ENCODE measurements around the gene ENDOG. TPM values are rescaled to one million over a fixed set of nuclear protein-coding genes. Genes with fewer than 3 reads are reported as not detected.
"Not testable (repeated sequence)": the region's sequence is repeated elsewhere in the genome, so short reads cannot be mapped to it uniquely, and the experiment has no call there.

ENDOG gene
- total RNA-seq, 2 donors from 2014 or later, result 12.7 to 15.0 TPM

DNA sequence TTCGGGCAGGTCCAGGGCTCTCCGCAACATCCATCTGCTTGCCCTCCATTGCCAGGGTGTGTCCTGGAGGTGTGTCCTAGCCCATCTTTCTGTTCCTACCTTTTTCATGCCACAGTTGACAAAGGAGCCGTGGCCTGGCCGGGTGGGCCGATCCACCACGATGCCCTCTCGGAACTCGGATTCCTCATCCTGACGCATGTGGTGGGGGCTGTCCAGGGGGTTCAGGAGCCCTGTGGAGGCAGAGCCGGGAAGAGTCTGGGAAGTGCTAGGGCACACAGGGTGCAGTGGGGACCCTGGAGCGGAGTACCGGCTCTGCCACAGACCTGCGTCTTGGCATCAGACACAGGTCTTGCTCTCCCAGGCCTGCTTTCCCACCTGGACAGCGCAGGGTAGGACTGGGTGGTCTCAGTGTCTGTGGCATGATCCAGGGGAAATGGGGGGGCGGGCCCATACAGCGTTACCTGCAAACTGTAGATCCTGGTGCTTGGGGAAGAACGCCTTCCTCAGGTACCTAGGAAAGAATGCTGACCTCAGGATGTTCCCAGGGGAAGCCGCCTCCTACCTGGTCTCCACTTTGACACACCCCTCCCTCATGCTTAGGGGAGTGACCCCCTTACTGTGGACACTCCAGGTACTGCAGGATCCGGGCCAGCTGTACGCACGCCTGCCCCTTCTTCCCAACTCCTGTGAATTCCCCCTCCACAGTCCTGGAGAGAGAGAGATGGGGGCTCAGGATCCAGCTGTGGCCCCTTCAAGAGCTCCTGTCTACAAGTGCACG lies 7.8 kb downstream of the ENDOG start:
- peaks cover 0 to 16% of the 10 kb centered on the region in 2 donors for H3K36me3 Mint-ChIP-seq (ENCODE audit: insufficient read depth in 2 of 2)
- ATAC-seq (replicated peaks in 1 of 2), result no peak
- H3K4me3 Mint-ChIP-seq, result no peak overlapping the region

DNA sequence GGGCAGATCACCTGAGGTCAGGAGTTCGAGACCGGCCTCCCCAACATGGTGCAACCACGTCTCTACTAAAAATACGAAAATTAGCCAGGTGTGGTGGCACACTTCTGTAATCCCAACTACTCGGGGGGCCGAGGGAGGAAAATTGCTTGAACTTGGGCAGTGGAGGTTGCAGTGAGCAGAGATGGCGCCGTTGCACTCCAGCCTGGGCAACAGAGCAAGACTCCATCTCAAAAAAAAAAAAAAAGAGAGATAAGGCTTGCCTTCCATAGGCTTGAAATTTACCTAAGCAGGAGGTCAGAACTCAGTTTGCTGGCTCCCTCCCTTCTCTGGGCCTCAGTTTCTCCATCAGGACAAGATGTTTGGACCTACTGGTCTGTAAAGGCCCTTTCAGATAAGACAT lies 10.0 kb downstream of the ENDOG start:
- Mint-ChIP-seq H3K4me3 (peak overlapping the region; percentile 92 to 93), H3K4me1 (ENCODE audit: low read depth) (peaks cover 22% of the 10 kb centered on the region), H3K9me3 (no peaks in the 10 kb centered on the region), H3K27me3 (ENCODE audit: low read depth) (no peaks in the 10 kb centered on the region), H3K36me3 (ENCODE audit: insufficient read depth in 2 of 2) (peaks cover 0 to 14% of the 10 kb centered on the region in 2 donors), H3K27ac (peak overlapping the region; percentile 84)
- no peak for ATAC-seq (replicated peaks in 1 of 2)
- no peak for DNase-seq

More for the DNA sequence above, 7.8 kb downstream of the ENDOG start:
- no peaks in the 10 kb centered on the region for H3K27me3 Mint-ChIP-seq (ENCODE audit: low read depth)
- peaks cover 33% of the 10 kb centered on the region for H3K4me1 Mint-ChIP-seq (ENCODE audit: low read depth)
- DNase-seq, result no peak
- no peaks in the 10 kb centered on the region for H3K9me3 Mint-ChIP-seq
- no peak overlapping the region for H3K27ac Mint-ChIP-seq

DNA sequence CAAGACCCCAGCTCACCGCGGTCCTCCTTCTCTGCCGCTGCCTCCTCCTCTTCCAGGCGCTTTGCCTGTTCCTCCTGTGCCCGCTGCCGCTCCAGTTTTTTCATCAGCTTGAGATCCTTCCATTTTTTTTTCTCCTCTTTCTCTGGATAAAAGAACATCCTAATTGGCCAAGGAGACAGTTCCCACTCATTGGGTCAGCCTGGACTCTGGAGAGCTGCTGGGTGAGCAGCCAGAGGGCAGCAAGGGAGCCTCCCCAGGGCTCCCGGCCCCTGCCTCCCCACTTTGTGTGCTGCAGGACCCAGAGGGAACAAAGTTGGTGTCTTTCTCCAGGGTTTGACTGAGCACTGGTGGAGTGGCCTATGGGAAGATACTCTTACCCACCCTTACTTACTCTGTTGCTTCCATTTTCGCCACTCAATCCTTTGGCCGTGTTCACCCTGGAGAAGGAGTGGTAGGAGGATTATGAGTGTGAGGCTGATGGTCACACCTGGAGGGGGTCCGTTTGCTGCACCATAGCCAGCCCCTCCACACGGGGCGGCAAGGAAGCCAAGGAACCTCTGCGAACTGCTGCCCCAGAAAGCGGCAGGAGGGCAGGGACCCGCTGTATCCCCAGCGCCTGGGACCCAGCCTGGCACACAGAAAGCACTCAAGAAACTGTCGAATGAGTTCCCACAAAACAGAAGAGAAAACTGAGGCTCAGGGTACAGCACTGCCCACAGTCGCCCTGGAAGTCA lies 10.6 kb downstream of the ENDOG start:
- H3K27ac Mint-ChIP-seq, result peak overlapping the region; percentile 91
- peak overlapping the region; percentile 92 to 93 for H3K4me3 Mint-ChIP-seq
- no peak for DNase-seq
- ATAC-seq (replicated peaks in 1 of 2), result no peak
- H3K4me1 Mint-ChIP-seq (ENCODE audit: low read depth), result peaks cover 22% of the 10 kb centered on the region
- H3K36me3 Mint-ChIP-seq (ENCODE audit: insufficient read depth in 2 of 2), result peaks cover 0 to 14% of the 10 kb centered on the region in 2 donors
- no peaks in the 10 kb centered on the region for H3K27me3 Mint-ChIP-seq (ENCODE audit: low read depth)
- no peaks in the 10 kb centered on the region for H3K9me3 Mint-ChIP-seq

DNA sequence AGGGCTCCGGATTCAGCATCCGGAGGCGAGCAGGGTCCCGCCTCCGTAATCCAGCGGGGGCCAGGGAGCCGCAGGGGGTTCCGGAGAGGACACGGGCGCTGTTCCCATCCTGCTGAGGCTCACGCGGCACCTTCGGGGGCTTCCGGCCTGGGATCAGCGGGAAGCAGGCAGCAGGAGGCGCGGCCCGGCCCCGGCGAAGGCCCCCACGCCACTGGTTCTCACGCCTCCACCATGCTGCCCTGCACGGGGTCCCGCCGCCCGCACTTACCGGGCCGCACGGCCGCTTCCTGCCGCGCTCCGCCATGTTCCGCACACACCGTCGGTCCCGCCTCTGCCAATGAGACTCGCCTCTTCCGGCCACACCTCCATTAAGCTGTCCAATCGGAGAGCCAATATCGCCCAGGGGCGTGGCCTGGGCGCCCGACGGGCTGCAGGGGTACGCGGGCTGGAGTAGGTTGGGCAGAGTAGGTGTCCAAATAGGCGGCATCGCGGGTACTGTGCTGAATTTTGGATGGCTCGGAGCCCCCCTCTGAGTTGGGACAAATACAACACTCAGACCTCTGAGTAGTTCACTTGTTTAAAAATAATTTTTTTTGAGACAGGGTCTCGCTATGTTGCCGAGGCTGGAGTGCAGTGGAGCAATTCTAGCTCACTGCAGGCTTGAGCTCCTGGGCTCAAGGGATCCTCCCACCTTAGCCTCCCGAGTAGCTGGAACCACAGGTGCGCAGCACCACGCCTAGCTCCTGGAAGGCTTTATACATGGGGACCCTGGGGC lies 11.4 kb downstream of the ENDOG start, which contains the start of gene SPOUT1:
Gene SPOUT1, minus strand, starts transcription at position 318 of the 775 bp plus-strand sequence. Its CDS starts 14 bp downstream, at position 304.
- Mint-ChIP-seq H3K36me3 (ENCODE audit: insufficient read depth in 2 of 2) (peaks cover 0 to 15% of the 10 kb centered on the region in 2 donors), H3K27ac (peak within 1 kb of the TSS; percentile 91)

DNA sequence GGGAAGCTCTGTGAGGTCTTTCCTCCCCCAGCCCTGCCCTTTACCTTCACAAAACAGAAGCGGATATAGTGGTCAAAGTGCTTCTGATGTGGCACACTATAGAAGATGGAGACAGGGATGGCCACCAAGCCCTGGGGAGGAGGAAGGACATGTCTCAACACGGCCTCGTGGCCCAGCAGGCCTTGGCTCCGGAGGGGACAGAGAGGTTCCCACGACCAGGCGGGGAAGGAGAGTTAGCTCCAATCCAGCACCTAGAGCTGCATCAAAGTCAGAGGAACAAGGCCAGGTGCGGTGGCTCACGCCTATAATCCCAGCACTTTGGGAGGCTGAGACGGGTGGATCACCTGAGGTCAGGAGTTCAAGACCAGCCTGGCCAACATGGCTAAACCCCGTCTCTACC lies 15.4 kb downstream of the ENDOG start:
- ATAC-seq (replicated peaks in 1 of 2), result no peak
- Mint-ChIP-seq H3K4me3 (no peak overlapping the region), H3K27me3 (ENCODE audit: low read depth) (no peaks in the 10 kb centered on the region), H3K36me3 (ENCODE audit: insufficient read depth in 2 of 2) (peaks cover 0 to 6% of the 10 kb centered on the region in 2 donors), H3K9me3 (no peaks in the 10 kb centered on the region), H3K4me1 (ENCODE audit: low read depth) (peaks cover 10% of the 10 kb centered on the region), H3K27ac (no peak overlapping the region)
- no peak for DNase-seq

More for the DNA sequence above, 11.4 kb downstream of the ENDOG start, which contains the start of gene SPOUT1:
- Mint-ChIP-seq H3K4me1 (ENCODE audit: low read depth) (peaks cover 22% of the 10 kb centered on the region), H3K27me3 (ENCODE audit: low read depth) (no peaks in the 10 kb centered on the region), H3K9me3 (no peaks in the 10 kb centered on the region), H3K4me3 (peak within 1 kb of the TSS; percentile 92 to 93)
- DNase-seq (peak; percentile 96), ATAC-seq (replicated peaks in 1 of 2) (peak; percentile 99)

DNA sequence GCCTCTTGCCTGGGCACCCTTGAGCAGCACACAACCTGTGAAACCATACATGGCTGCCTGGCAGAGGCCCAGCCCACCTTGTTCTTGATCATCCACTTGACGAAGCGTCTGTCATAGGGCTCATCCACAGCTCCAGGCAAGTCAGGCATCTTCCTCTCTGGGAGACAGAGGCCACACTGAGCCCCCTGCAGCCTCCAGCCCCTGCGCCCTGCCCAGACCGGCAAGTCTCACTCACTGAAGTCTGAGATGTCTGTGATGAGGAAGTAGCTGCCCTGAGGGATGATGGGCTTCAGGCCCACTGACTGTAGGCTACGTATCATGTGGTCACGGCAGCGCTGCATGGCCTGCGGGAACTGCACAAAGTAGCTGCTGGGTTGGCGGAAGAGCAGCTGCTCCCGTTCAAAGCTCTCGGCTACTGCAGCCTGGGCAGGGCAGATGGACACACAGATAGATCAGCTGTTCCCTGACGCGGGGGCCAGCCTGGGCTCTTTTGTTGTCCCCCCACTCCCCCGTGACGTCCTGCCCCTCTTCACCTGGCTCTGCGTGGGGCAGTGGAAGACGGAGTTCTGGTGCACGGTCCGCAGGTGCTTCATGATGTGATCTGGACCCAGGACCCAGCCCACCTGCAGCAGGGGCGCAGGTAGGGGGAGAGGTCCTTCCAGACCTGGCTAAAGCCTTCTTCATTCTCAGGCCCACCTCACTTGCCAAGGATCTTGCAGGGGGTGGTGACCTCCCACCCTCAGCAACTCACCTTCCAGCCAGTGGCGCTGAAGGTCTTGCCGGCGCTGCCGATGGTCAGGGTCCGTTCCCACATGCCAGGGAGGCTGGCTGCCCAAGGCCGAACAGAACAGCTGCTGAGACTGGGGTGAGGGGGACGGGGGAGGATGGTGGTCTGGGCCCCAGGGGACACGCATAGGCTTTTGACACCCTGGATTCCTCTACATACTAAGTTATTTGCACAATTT lies 17.2 kb downstream of the ENDOG start:
- Mint-ChIP-seq H3K27ac (no peak overlapping the region), H3K9me3 (no peaks in the 10 kb centered on the region), H3K4me1 (ENCODE audit: low read depth) (no peaks in the 10 kb centered on the region), H3K27me3 (ENCODE audit: low read depth) (no peaks in the 10 kb centered on the region), H3K36me3 (ENCODE audit: insufficient read depth in 2 of 2) (peaks cover 0 to 4% of the 10 kb centered on the region in 2 donors), H3K4me3 (no peak overlapping the region)
- ATAC-seq (replicated peaks in 1 of 2), result no peak
- DNase-seq, result no peak

DNA sequence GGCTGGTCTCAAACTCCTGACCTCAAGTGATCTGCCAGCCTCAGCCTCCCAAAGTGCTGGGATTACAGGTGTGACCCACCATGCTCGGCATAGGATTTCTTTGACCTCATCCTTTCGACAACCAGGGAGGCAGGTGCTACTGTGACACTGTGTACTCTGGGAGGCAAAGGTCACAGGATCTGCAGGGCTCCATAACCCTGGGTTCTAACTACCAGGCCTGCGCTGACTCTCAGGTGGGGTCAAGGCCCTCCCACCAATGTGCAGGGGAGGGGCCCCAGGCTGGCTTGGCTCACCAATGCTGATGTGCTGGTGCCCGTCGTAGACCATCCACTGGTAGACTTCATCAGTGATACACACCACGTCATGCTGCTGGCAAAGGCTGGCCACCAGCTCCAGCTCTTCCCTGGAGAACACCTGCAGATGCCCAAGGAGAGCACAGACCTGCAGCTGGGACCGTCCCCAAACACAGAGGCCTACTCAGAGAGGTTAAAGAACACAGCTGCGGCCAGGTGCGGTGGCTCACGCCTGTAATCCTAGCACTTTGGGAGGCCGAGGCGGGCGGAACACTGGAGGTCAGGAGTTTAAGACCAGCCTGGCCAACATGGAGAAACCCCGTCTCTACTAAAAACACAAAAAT lies 18.3 kb downstream of the ENDOG start:
- DNase-seq (no peak), ATAC-seq (replicated peaks in 1 of 2) (no peak)
- Mint-ChIP-seq H3K4me1 (ENCODE audit: low read depth) (no peaks in the 10 kb centered on the region), H3K27me3 (ENCODE audit: low read depth) (no peaks in the 10 kb centered on the region), H3K27ac (no peak overlapping the region), H3K36me3 (ENCODE audit: insufficient read depth in 2 of 2) (peaks cover 0 to 4% of the 10 kb centered on the region in 2 donors), H3K4me3 (no peak overlapping the region), H3K9me3 (no peaks in the 10 kb centered on the region)

DNA sequence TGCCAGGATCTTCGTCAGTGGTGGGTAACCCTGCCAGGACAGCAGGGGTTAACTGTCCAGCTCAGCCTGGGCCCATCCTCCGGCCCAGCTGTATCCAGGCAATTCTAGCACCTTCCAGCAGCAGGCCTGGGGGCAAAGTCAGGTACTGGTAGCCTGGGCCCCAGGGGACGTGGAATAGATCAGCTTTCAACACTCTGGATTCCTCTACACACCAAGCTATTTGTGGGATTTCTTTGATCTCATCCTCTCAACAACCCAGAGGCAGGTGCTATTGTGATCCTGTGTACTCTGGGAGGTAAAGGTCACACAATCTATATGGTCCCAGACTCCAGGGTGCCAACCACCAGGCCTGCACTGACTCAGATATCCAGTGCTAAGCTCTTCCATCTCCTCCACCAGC lies 20.0 kb downstream of the ENDOG start:
- no peak overlapping the region for H3K4me3 Mint-ChIP-seq
- no peak for ATAC-seq (replicated peaks in 1 of 2)
- DNase-seq, result no peak
- no peaks in the 10 kb centered on the region for H3K27me3 Mint-ChIP-seq (ENCODE audit: low read depth)
- H3K4me1 Mint-ChIP-seq (ENCODE audit: low read depth), result no peaks in the 10 kb centered on the region
- H3K9me3 Mint-ChIP-seq, result no peaks in the 10 kb centered on the region
- H3K36me3 Mint-ChIP-seq (ENCODE audit: insufficient read depth in 2 of 2), result peaks cover 0 to 4% of the 10 kb centered on the region in 2 donors
- no peak overlapping the region for H3K27ac Mint-ChIP-seq

DNA sequence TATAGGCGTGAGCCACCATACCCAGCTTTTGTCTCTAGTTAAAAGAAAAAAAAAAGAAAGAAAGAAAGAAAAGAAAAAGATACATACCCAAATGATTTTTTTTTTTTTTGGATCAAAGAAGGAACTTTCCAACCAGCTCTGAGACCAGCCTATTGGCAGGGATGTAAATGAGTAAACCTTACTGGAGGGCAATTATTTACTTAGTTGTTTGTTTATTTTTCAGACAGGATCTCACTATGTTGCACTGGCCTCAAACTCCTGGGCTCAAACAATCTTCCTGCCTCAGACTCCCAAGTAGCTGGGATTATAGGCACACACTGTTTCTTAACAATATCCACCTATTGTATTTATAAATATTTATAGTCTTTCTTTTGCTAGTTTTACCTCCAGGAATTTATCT lies 22.2 kb downstream of the ENDOG start:
- ATAC-seq (replicated peaks in 1 of 2) (no peak), DNase-seq (no peak)
- H3K9me3 Mint-ChIP-seq, result no peaks in the 10 kb centered on the region
- H3K27me3 Mint-ChIP-seq (ENCODE audit: low read depth), result no peaks in the 10 kb centered on the region
- peaks cover 0 to 2% of the 10 kb centered on the region in 2 donors for H3K36me3 Mint-ChIP-seq (ENCODE audit: insufficient read depth in 2 of 2)
- H3K4me1 Mint-ChIP-seq (ENCODE audit: low read depth), result no peaks in the 10 kb centered on the region
- no peak overlapping the region for H3K27ac Mint-ChIP-seq
- H3K4me3 Mint-ChIP-seq, result no peak overlapping the region

DNA sequence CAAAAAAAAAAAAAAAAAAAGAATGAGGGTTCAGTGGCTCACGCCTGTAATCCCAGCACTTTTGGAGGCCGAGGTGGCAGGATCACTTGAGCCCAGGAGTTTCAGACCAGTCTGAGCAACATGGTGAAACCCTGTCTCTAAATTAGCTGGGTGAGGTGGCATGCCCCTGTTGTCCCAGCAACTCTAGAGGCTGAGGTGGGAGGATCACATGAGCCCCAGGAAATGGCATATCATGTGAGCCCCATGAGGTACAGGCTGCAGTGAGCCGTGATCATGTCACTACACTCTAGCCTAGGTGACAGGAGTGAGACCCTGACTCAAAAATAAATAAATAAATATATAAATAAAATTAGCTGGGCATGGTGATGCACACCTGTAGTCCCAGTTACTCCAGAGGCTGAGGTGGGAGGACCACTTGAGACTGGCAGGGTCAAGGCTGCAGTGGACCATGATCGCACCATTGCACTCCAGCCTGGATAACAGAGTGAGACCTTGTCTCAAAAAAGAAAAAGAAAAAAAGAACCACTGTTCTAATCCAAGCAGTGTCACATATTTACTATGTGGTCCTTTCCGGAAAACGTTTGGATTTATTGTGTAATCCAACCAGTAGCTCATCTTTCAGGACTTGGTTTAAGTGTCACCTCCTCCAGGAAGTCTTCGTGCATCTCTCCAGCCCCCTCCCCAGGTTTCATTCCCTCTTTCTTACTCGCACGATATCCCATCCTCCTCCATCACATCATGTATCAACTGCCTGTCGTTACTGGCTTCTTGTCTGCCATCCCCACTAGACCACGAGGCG lies 23.6 kb downstream of the ENDOG start:
- Mint-ChIP-seq H3K9me3 (no peaks in the 10 kb centered on the region), H3K27ac (no peak overlapping the region), H3K4me3 (no peak overlapping the region), H3K36me3 (ENCODE audit: insufficient read depth in 2 of 2) (no peaks in the 10 kb centered on the region), H3K4me1 (ENCODE audit: low read depth) (no peaks in the 10 kb centered on the region), H3K27me3 (ENCODE audit: low read depth) (no peaks in the 10 kb centered on the region)
- ATAC-seq (replicated peaks in 1 of 2), result no peak
- DNase-seq, result no peak

DNA sequence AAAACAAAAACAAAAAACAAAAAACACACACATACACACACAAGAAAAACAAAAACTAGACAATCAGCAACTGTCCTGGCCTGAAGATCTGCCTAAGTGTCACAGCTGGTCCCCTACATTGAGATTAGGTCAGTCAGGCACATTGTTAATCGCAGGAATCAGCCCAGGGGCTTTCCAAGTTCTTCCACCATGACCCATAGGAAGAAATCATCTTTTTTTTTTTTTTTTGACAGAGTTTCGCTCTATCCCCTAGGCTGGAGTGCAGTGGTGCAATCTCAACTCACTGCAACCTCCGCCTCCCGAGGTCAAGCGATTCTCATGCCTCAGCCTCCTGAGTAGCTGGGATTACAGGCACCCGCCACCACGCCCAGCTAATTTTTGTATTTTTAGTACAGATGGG lies 24.9 kb downstream of the ENDOG start:
- ATAC-seq (replicated peaks in 1 of 2); H3K9me3 Mint-ChIP-seq; H3K4me3 Mint-ChIP-seq; DNase-seq; H3K27ac Mint-ChIP-seq; H3K36me3 Mint-ChIP-seq (ENCODE audit: insufficient read depth in 2 of 2); H3K27me3 Mint-ChIP-seq (ENCODE audit: low read depth); H3K4me1 Mint-ChIP-seq (ENCODE audit: low read depth): not testable (repeated sequence)
